Omental fat pad (tissue), 4 donors: Measurements from ENCODE around the gene SRSF6. TPM values are rescaled to one million over a fixed set of nuclear protein-coding genes. Genes with fewer than 3 reads are reported as not detected.

Source experiments
- ATAC-seq: fragments of 150-250 bp; one replicate; pipeline ENCODE4 v1.9.1; 2016; ENCODE audit warnings: mild to moderate bottlenecking, moderate library complexity; ENCODE audit not compliant: low FRiP score
- DNase-seq: peaks from one replicate; pipeline ENCODE4 v3.0.0-alpha.2; 2019; ENCODE audit warnings: low spot score
- total RNA-seq, 4 donors: library from RNA; depleted of rRNA; stranded (reverse); fragments of >200 nt; gene quantifications; one replicate each; pipeline ENCODE4 v1.1.0, GENCODE V29; 2016
- TF ChIP-seq, protein P1 (sequence below), 3 donors: fragments of 450-650 bp; IDR thresholded peaks; one replicate each; pipeline ENCODE4 v1.5.1; 2016 to 2017; ENCODE audit warnings: antibody characterized with exemption in 3 of 3, mild to moderate bottlenecking in 3 of 3, moderate library complexity in 2 of 3

The SRSF6 gene
- total RNA-seq, 4 donors from 2014 or later = 64.4 to 122 (median 81.7) TPM

GRCh38 chr20:43460172-43460829, 2.6 kb downstream of the SRSF6 start:
- TF ChIP-seq, protein P1, sequence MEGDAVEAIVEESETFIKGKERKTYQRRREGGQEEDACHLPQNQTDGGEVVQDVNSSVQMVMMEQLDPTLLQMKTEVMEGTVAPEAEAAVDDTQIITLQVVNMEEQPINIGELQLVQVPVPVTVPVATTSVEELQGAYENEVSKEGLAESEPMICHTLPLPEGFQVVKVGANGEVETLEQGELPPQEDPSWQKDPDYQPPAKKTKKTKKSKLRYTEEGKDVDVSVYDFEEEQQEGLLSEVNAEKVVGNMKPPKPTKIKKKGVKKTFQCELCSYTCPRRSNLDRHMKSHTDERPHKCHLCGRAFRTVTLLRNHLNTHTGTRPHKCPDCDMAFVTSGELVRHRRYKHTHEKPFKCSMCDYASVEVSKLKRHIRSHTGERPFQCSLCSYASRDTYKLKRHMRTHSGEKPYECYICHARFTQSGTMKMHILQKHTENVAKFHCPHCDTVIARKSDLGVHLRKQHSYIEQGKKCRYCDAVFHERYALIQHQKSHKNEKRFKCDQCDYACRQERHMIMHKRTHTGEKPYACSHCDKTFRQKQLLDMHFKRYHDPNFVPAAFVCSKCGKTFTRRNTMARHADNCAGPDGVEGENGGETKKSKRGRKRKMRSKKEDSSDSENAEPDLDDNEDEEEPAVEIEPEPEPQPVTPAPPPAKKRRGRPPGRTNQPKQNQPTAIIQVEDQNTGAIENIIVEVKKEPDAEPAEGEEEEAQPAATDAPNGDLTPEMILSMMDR (IDR thresholded peaks at IDR 0.05) = no peak
- no peak for ATAC-seq
- DNase-seq = no peak

- TF ChIP-seq, protein P1 (IDR thresholded peaks at IDR 0.05) = no peak
- ATAC-seq = no peak
- no peak for DNase-seq
Observed at GRCh38 chr20:43460830-43461200, 3.1 kb downstream of the SRSF6 start.

DNA sequence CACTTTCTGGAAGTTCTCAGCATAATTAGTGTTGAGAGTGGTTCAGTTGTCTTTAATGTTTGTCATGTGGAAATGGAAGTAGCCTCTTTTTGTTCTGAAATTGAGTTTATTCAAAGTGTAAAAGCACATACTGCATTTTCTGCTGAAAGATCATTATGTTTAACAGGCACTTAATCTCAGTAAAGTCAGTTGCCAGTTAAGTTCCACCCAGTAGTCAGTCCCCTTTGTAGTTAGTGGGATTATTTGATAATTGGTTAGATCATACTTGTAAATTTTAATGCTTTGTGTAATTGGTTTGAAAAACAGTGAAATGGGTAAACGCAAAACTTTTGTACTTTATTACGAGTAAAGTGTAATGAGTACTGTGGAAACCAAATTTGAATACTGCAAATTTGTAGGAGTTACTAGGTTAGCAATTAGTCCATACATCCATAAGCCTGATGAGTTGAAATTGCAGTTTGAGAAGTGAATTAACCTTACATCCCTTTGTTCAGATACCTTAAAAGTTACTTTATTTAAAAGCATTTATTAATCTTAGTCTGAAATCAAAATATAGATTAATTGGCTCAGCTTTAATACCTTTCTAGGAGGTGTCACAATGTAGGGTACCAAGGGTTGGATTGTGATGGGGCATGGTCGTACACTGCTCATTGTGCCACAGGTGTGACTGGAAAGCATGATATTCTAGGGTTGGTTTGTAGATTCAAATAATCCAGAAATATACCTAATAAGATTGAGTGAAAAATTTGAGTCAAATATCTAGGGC, 4.4 kb downstream of the SRSF6 start:
- no peak for DNase-seq
- no peak for ATAC-seq
- TF ChIP-seq, protein P1 (IDR thresholded peaks at IDR 0.05) = no peak

DNA sequence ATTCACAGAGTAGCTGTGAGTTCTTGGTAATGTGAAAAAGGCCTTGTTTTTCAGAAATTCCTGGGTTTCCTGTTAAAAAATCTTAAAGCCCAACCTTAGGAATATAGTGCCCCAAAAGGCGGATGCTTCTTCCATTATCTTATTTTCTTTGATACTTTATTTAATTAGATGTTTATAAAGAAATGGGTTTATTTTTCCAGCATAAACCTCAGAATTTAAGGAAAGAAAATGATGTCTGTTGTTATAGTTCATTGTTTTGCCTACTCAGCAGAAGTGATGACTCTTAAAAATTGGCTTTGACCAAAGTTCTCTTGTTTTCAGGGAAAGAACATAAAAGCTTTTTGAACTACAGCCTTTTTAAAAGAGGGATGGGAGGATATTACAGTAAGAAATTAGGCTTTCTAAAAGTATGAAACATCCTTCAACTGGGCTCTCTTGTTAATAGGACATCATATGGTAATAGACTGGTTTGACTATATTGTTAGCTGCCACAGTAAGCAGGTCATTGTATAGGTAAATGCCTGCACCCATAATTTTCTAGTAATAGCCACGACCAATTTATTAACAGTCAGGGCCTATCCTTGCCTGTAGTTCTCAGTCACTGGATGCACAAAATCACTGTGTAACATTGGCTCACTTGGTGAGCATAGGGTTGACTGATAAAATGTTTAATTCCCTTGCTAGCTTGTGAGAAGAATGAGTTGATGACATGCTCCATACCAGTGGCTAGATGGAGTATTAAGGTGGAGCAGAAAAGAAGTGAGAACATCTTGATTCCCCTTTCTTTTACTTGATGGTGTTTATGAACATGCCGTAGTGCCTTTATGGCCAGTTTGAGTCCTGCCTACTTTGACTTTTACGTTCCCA, 5.2 kb downstream of the SRSF6 start:
- TF ChIP-seq, protein P1 (IDR thresholded peaks at IDR 0.05) = no peak
- DNase-seq (no peak), ATAC-seq (no peak)

DNA sequence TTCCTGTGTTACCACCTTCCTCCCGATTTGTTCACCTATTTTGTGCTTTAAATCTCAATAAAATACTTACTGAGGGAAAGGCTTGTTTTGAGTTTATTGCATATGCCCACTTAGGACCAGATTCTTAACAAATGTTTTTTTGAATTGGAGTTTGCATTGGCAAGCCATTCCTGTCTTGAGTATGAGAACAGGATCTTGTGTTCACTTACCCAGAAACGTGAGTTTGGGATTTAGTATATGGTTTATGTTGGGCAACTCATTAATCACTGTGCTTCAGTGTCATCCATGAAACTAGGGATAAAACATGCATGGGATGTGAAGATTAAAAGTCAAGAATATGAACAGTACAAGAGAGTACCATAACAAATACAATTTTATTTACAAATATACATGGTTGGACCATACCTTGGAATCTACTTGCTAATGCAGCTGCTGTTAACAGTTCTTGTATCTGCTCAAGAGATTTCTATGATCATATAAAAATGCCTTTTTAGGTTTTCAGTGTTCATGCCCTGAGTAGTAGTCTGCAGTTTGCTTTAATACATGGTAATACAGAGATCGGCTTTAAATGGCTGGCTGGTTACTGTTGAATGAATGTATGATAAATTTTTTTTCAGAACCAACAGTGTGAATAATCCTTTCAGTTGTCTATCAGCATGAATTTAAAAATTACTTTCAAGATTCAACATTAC, 6.0 kb downstream of the SRSF6 start:
- ATAC-seq (no peak), DNase-seq (no peak)
- TF ChIP-seq, protein P1 (IDR thresholded peaks at IDR 0.05) = no peak

DNA sequence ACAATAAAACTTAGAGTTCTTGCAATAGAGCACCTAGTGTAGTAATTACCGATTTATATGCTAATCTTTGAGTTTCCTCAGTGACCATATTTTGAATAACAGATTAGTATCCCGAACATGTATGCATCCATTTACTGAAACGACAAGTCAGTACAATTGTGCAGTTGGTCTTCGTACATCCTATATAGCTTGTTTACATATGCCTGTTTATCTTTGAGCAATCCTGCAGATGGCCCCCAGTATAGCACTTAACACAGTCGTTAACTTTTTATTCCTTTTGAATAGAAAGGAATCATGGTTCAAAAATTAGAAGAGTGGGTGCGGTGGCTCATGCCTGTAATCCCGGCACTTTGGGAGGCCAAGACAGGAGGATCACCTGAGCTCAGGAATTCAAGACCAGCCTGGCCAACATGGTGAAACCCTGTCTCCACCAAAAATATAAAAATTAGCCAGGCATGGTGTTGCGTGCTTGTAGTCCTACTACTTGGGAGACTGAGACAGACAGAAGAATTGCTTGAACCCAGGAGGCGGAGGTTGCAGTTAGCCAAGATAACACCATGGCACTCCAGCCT, 6.6 kb downstream of the SRSF6 start:
- no peak for ATAC-seq
- no peak for DNase-seq
- TF ChIP-seq, protein P1 (IDR thresholded peaks at IDR 0.05) = no peak
